BE2C (cell line): ENCODE measurements around the gene ZNF746.

Source experiments
- DNase-seq: peaks from one replicate; pipeline ENCODE4 v3.0.0-alpha.2; 2020
- H3K27me3 ChIP-seq: fragments of 250-450 bp; sonication (Bioruptor Pico); 2 replicates; pipeline ENCODE4 v1.5.1; 2020; ENCODE audit warnings: mild to moderate bottlenecking
- H3K36me3 ChIP-seq: fragments of 250-450 bp; sonication (Bioruptor Pico); 2 replicates; pipeline ENCODE4 v1.5.1; 2020; ENCODE audit warnings: mild to moderate bottlenecking
- H3K4me1 ChIP-seq: fragments of 250-450 bp; sonication (Bioruptor Pico); 2 replicates; pipeline ENCODE4 v1.5.1; 2020
- H3K4me3 ChIP-seq: 2 replicates; pipeline ENCODE4 v1.5.1; 2011; ENCODE audit warnings: low read depth, low read length
- H3K9me3 ChIP-seq: fragments of 250-450 bp; sonication (Bioruptor Pico); 2 replicates; pipeline ENCODE4 v1.5.1; 2020
- CTCF ChIP-seq: IDR thresholded peaks from 2 replicates; pipeline ENCODE4 v1.5.1; 2012; ENCODE audit warnings: mild to moderate bottlenecking, low read depth, low read length

The ZNF746 gene

DNA sequence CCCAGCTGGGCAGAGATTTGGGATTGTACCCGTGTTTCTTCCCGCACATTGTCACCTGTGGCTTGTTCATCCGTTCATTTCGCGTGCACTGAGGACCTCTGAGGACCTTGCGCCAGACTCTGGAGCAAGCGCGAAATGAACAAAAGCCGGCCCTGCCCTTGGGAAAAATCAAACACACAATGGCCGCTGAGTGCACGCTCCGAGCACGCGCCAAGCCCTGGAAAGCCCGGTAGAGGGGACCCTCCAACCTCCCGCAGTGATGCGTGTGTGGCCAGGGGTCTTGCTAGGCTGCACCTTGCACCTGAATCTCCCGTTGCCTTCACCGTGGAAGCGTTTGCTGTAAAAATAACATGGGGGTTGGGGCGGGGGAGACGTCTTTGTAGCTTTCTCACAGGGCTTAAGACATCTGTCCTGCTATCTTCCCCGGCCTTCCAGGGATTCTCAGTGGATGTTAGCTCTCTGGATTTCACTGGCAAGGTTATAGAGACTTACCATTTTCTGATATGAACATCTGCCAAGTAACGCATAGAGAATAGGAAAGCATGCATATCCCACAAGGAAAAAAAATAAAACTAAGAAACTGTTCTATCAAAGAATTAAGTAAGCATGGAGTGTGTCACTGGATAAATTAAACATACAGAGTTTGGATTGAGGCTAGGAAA, 74.0 kb downstream of the ZNF746 start:
- no peak for DNase-seq
- no peak overlapping the region for H3K4me3 ChIP-seq
- peaks cover 3% of the 10 kb centered on the region; the same call in 1 of the 2 replicates for H3K4me1 ChIP-seq
- no peaks in the 10 kb centered on the region for H3K27me3 ChIP-seq
- no peaks in the 10 kb centered on the region for H3K9me3 ChIP-seq
- no peak for TF ChIP-seq CTCF
- no peaks in the 10 kb centered on the region for H3K36me3 ChIP-seq

DNA sequence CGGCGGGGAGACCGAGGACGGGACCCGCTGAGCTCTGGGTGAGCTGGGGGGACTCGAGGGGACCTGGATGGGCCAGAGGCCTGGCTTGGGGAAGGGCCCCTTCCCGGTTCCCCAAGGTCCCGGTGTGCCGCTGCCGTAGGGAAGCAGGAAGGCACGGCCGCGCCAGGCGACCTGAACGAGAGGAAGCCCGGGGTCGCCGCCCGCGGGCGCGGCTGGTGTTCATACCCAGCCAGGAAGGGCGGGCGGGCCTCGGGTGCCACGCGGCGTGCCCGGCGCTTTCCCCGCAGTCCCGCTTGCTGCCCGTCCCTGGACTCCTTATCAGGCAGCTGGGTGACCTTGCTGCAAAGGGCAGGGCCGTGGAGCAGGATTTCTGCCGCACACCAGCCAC, 74.7 kb downstream of the ZNF746 start:
- TF ChIP-seq CTCF = no peak
- Histone ChIP-seq H3K4me3 (no peak overlapping the region), H3K4me1 (peaks cover 3% of the 10 kb centered on the region; the same call in 1 of the 2 replicates), H3K36me3 (no peaks in the 10 kb centered on the region), H3K9me3 (no peaks in the 10 kb centered on the region), H3K27me3 (no peaks in the 10 kb centered on the region)
- DNase-seq = no peak
